Karpas-422 (cell line): ENCODE measurements around the gene DAPK3. TPM values are rescaled to one million over a fixed set of nuclear protein-coding genes. Genes with fewer than 3 reads are reported as not detected.
"Not testable (repeated sequence)": the region's sequence is repeated elsewhere in the genome, so short reads cannot be mapped to it uniquely, and the experiment has no call there.

Experiments used
- DNase-seq: peaks from one replicate; pipeline ENCODE4 v3.0.0-alpha.2; 2015
- H2AFZ ChIP-seq: fragments of 200-600 bp; sonication (generic); 2 replicates; pipeline ENCODE4 v1.6.1; 2014; ENCODE audit warnings: antibody characterized with exemption, low read length, mixed read lengths
- H3K27ac ChIP-seq: fragments of 200-600 bp; sonication (generic); 2 replicates; pipeline ENCODE4 v1.5.1; 2014; ENCODE audit warnings: mild to moderate bottlenecking, low read length, moderate library complexity
- H3K27me3 ChIP-seq: fragments of 200-600 bp; sonication (generic); 2 replicates; pipeline ENCODE4 v1.6.1; 2014; ENCODE audit warnings: low read length, mixed read lengths
- H3K36me3 ChIP-seq: fragments of 200-600 bp; sonication (generic); 2 replicates; pipeline ENCODE4 v1.6.1; 2014; ENCODE audit warnings: low read length, mixed read lengths; ENCODE audit not compliant: insufficient read depth
- H3K4me1 ChIP-seq: fragments of 200-600 bp; sonication (generic); 2 replicates; pipeline ENCODE4 v1.6.1; 2014; ENCODE audit warnings: mild to moderate bottlenecking, low read length, mixed read lengths
- H3K4me2 ChIP-seq: fragments of 200-600 bp; sonication (generic); 2 replicates; pipeline ENCODE4 v1.6.1; 2014; ENCODE audit warnings: low read length, low read depth, mild to moderate bottlenecking; ENCODE audit not compliant: poor library complexity, severe bottlenecking
- H3K4me3 ChIP-seq: fragments of 200-600 bp; sonication (generic); 2 replicates; pipeline ENCODE4 v1.5.1; 2014; ENCODE audit warnings: mild to moderate bottlenecking, antibody characterized with exemption, low read length, mixed read lengths
- H3K79me2 ChIP-seq: fragments of 200-600 bp; sonication (generic); 2 replicates; pipeline ENCODE4 v1.6.1; 2014; ENCODE audit warnings: mild to moderate bottlenecking, low read length, mixed read lengths
- H3K9ac ChIP-seq: fragments of 200-600 bp; sonication (generic); 2 replicates; pipeline ENCODE4 v1.6.0; 2014; ENCODE audit warnings: low read length
- H3K9me2 ChIP-seq: fragments of 200-600 bp; sonication (generic), shearing (Covaris generic); replicated peaks from 2 replicates; pipeline ENCODE4 v1.6.0; 2014; ENCODE audit warnings: mild to moderate bottlenecking, low read length, moderate library complexity; ENCODE audit not compliant: insufficient read depth
- H3K9me3 ChIP-seq: fragments of 300-700, 200-600 bp; sonication (generic); 2 replicates; pipeline ENCODE4 v1.6.1; 2014; ENCODE audit warnings: low read length, mixed read lengths
- H4K20me1 ChIP-seq: fragments of 200-600 bp; sonication (generic); 2 replicates; pipeline ENCODE4 v1.6.1; 2014; ENCODE audit warnings: mild to moderate bottlenecking, antibody characterized with exemption, low read length, low read depth; ENCODE audit not compliant: insufficient read depth
- total RNA-seq: library from RNA; depleted of rRNA; stranded (reverse); fragments of >200 nt; shearing (Covaris generic); gene quantifications from 2 replicates; pipeline ENCODE4 v1.2.3, GENCODE V29; 2014; ENCODE audit warnings: low replicate concordance

DAPK3 gene
- total RNA-seq, 1 experiment from 2014 or later, result 17.2 TPM

- no peaks in the 10 kb centered on the region; the same call in 1 of the 2 replicates for H4K20me1 ChIP-seq
- H3K9ac ChIP-seq, result no peak overlapping the region
- H3K4me2 ChIP-seq, result no peak overlapping the region
- DNase-seq, result no peak
- no peaks in the 10 kb centered on the region for H3K27me3 ChIP-seq
- H3K79me2 ChIP-seq, result no peaks in the 10 kb centered on the region
- no peaks in the 10 kb centered on the region for H3K4me1 ChIP-seq
- H3K9me2 ChIP-seq, result no peaks in the 10 kb centered on the region
- H2AFZ ChIP-seq, result no peak overlapping the region
- no peaks in the 10 kb centered on the region for H3K9me3 ChIP-seq
- no peaks in the 10 kb centered on the region for H3K36me3 ChIP-seq
- no peak overlapping the region for H3K27ac ChIP-seq
- no peak overlapping the region for H3K4me3 ChIP-seq
These were observed 15.2 kb downstream of the DAPK3 start for GRCh38 chr19:3955688-3956087.

GRCh38 chr19:3955276-3955675 lies 15.6 kb downstream of the DAPK3 start:
- H2AFZ ChIP-seq, H4K20me1 ChIP-seq, H3K4me1 ChIP-seq, H3K4me2 ChIP-seq, DNase-seq, H3K36me3 ChIP-seq, H3K9me2 ChIP-seq, H3K9ac ChIP-seq, H3K27ac ChIP-seq, H3K79me2 ChIP-seq, H3K27me3 ChIP-seq, H3K9me3 ChIP-seq, H3K4me3 ChIP-seq: not testable (repeated sequence)

GRCh38 chr19:3954107-3954506 lies 16.8 kb downstream of the DAPK3 start:
- no peak overlapping the region for H2AFZ ChIP-seq
- no peaks in the 10 kb centered on the region for H3K4me1 ChIP-seq
- H3K79me2 ChIP-seq, result no peaks in the 10 kb centered on the region
- H3K4me2 ChIP-seq, result no peak overlapping the region
- H3K27me3 ChIP-seq, result no peaks in the 10 kb centered on the region
- no peaks in the 10 kb centered on the region; the same call in 1 of the 2 replicates for H4K20me1 ChIP-seq
- H3K9ac ChIP-seq, result no peak overlapping the region
- H3K36me3 ChIP-seq, result no peaks in the 10 kb centered on the region
- no peaks in the 10 kb centered on the region for H3K9me2 ChIP-seq
- H3K27ac ChIP-seq, result no peak overlapping the region
- no peak overlapping the region for H3K4me3 ChIP-seq
- no peaks in the 10 kb centered on the region for H3K9me3 ChIP-seq
- DNase-seq, result no peak

- not testable (repeated sequence) for H2AFZ ChIP-seq, H3K9ac ChIP-seq, H3K4me1 ChIP-seq, H3K9me3 ChIP-seq, H3K9me2 ChIP-seq, H3K36me3 ChIP-seq, H3K79me2 ChIP-seq, H3K27ac ChIP-seq, H3K27me3 ChIP-seq, H3K4me2 ChIP-seq, H4K20me1 ChIP-seq, H3K4me3 ChIP-seq, DNase-seq
These were observed 18.1 kb downstream of the DAPK3 start for GRCh38 chr19:3952755-3953276.

- no peak overlapping the region for H2AFZ ChIP-seq
- no peak for DNase-seq
- no peaks in the 10 kb centered on the region for H3K27me3 ChIP-seq
- no peaks in the 10 kb centered on the region for H3K4me1 ChIP-seq
- no peak overlapping the region for H3K4me2 ChIP-seq
- H4K20me1 ChIP-seq, result no peaks in the 10 kb centered on the region; the same call in 1 of the 2 replicates
- no peaks in the 10 kb centered on the region for H3K9me3 ChIP-seq
- no peak overlapping the region for H3K4me3 ChIP-seq
- no peaks in the 10 kb centered on the region for H3K36me3 ChIP-seq
- no peaks in the 10 kb centered on the region for H3K79me2 ChIP-seq
- H3K9me2 ChIP-seq, result no peaks in the 10 kb centered on the region
- H3K9ac ChIP-seq, result no peak overlapping the region
- no peak overlapping the region for H3K27ac ChIP-seq
These were observed 19.7 kb downstream of the DAPK3 start for GRCh38 chr19:3950871-3951861.

GRCh38 chr19:3949997-3950859 lies 20.7 kb downstream of the DAPK3 start:
- Histone ChIP-seq H3K9ac (no peak overlapping the region), H3K36me3 (no peaks in the 10 kb centered on the region), H3K9me2 (no peaks in the 10 kb centered on the region), H4K20me1 (no peaks in the 10 kb centered on the region; the same call in 1 of the 2 replicates), H3K9me3 (no peaks in the 10 kb centered on the region), H3K27me3 (no peaks in the 10 kb centered on the region), H3K4me3 (no peak overlapping the region), H3K4me2 (no peak overlapping the region), H3K4me1 (no peaks in the 10 kb centered on the region), H3K27ac (no peak overlapping the region), H2AFZ (no peak overlapping the region), H3K79me2 (no peaks in the 10 kb centered on the region)
- DNase-seq, result no peak

GRCh38 chr19:3949294-3949693 lies 21.6 kb downstream of the DAPK3 start:
- H3K9ac ChIP-seq, result no peak overlapping the region

More at GRCh38 chr19:3949294-3949693, 21.6 kb downstream of the DAPK3 start:
- no peaks in the 10 kb centered on the region for H3K4me1 ChIP-seq
- no peaks in the 10 kb centered on the region for H3K79me2 ChIP-seq
- H2AFZ ChIP-seq, result no peak overlapping the region
- no peaks in the 10 kb centered on the region for H3K27me3 ChIP-seq
- no peak overlapping the region for H3K27ac ChIP-seq
- H3K36me3 ChIP-seq, result no peaks in the 10 kb centered on the region
- no peaks in the 10 kb centered on the region for H3K9me3 ChIP-seq
- no peak overlapping the region for H3K4me3 ChIP-seq
- no peaks in the 10 kb centered on the region; the same call in 1 of the 2 replicates for H4K20me1 ChIP-seq
- no peak overlapping the region for H3K4me2 ChIP-seq
- H3K9me2 ChIP-seq, result no peaks in the 10 kb centered on the region
- no peak for DNase-seq
